HepG2 (cell line): ENCODE data around the gene PRPF4. TPM values are rescaled to one million over a fixed set of nuclear protein-coding genes. Genes with fewer than 3 reads are reported as not detected.

ENCODE experiments used
- ATAC-seq: fragments of 200-7000 bp; cut with Tn5 transposase; 3 replicates; pipeline ENCODE4 v1.9.1; 2020; ENCODE audit warnings: mild to moderate bottlenecking, moderate library complexity
- BruUV-seq: library from RNA; stranded (reverse); fragments of 400-500 nt; replicated peaks from 2 replicates; lab custom pipeline; 2021; lab: Mats Ljungman, UMichigan
- CTCF ChIA-PET: fragments of 300-600 bp; formaldehyde crosslinking; extraction: SDS; loops from one replicate; lab custom pipeline; 2021; ENCODE audit warnings: low total read pairs, inconsistent platforms, low intra/inter-chr PET ratio; lab: Yijun Ruan, JAX
- POLR2A ChIA-PET: fragments of 350-600 bp; sonication (Branson Sonifier 250); formaldehyde crosslinking; loops from one replicate; lab custom pipeline; 2020; ENCODE audit warnings: antibody characterized with exemption, inconsistent platforms; lab: Yijun Ruan, JAX
- DNase-seq: peaks from one replicate; pipeline ENCODE4 v3.0.0-alpha.2; 2015; ENCODE audit warnings: low spot score
- FAIRE-seq: peaks from 3 replicates; lab custom pipeline; 2011; peaks lifted over from hg19 to GRCh38; lab: Jason Lieb, UNC
- H2AFZ ChIP-seq: one replicate; pipeline ENCODE4 v1.6.1; 2011; ENCODE audit warnings: low read length, inconsistent platforms
- H3K27ac ChIP-seq: fragments of 300-600 bp; 3 replicates; pipeline ENCODE4 v1.8.0; 2011; ENCODE audit warnings: mixed run types, mild to moderate bottlenecking, mixed read lengths, low read length, inconsistent platforms; ENCODE audit not compliant: insufficient read depth; ENCODE audit errors: extremely low read length
- H3K27me3 ChIP-seq, 2 experiments: fragments of 200-600 bp in 1 of 2; 2 replicates in 1 of 2; 3 replicates in 1 of 2; pipeline versions ENCODE4 v1.6.0 to v1.8.0; 2011; ENCODE audit warnings: low read length in 2 of 2, mild to moderate bottlenecking in 2 of 2, moderate library complexity in 2 of 2, inconsistent platforms in 1 of 2; ENCODE audit not compliant: insufficient read depth in 2 of 2, control insufficient read depth in 1 of 2
- H3K36me3 ChIP-seq, 2 experiments: fragments of 200-600 bp in 1 of 2; replicated peaks in 1 of 2; 2 replicates in 1 of 2; 3 replicates in 1 of 2; pipeline versions ENCODE4 v1.5.1 to v1.8.0; 2011; ENCODE audit warnings: low read length in 2 of 2, inconsistent platforms in 1 of 2; ENCODE audit not compliant: insufficient read depth in 2 of 2, control insufficient read depth in 1 of 2
- H3K4me1 ChIP-seq: 2 replicates; pipeline ENCODE4 v1.5.1; 2012; ENCODE audit warnings: low read length, inconsistent platforms; ENCODE audit not compliant: insufficient read depth
- H3K4me2 ChIP-seq: 2 replicates; pipeline ENCODE4 v1.6.0; 2011; ENCODE audit warnings: low read depth, low read length, inconsistent platforms
- H3K4me3 ChIP-seq, 3 experiments: fragments of 200-600 bp in 1 of 3; sonication (generic), shearing (Covaris generic) in 1 of 3; replicated peaks in 1 of 3; 2 replicates each; pipeline ENCODE4 v1.5.1; 2011 to 2016; ENCODE audit warnings: low read length in 3 of 3, inconsistent platforms in 2 of 3, low read depth in 2 of 3, mild to moderate bottlenecking in 2 of 3, control low read depth in 1 of 3, mixed read lengths in 1 of 3; ENCODE audit not compliant: insufficient read depth in 1 of 3
- H3K79me2 ChIP-seq: one replicate; pipeline ENCODE4 v1.6.1; 2011; ENCODE audit warnings: low read length, inconsistent platforms; ENCODE audit not compliant: insufficient read depth
- H3K9ac ChIP-seq: 2 replicates; pipeline ENCODE4 v1.6.0; 2011; ENCODE audit warnings: mild to moderate bottlenecking, low read depth, low read length, inconsistent platforms; ENCODE audit not compliant: insufficient read depth
- H3K9me3 ChIP-seq: 2 replicates; pipeline ENCODE4 v1.5.1; 2012; ENCODE audit warnings: mild to moderate bottlenecking, low read length
- H4K20me1 ChIP-seq: 2 replicates; pipeline ENCODE4 v1.6.0; 2011; ENCODE audit warnings: inconsistent platforms, mild to moderate bottlenecking, low read length, moderate library complexity; ENCODE audit not compliant: insufficient read depth
- BATF2 ChIP-seq: sonication (generic); formaldehyde crosslinking; IDR thresholded peaks from 2 replicates; pipeline ENCODE4 v1.8.0; 2022; ENCODE audit warnings: mild to moderate bottlenecking, missing genetic modification reagents, moderate library complexity
- FOXM1 ChIP-seq: sonication (generic); formaldehyde crosslinking; IDR thresholded peaks from 2 replicates; pipeline ENCODE4 v1.5.0; 2020; ENCODE audit warnings: missing genetic modification reagents
- GATAD1 ChIP-seq: IDR thresholded peaks from 2 replicates; pipeline ENCODE4 v1.6.1; 2016; ENCODE audit warnings: missing genetic modification reagents, missing compliant biosample characterization
- HES4 ChIP-seq: sonication (generic); formaldehyde crosslinking; IDR thresholded peaks from 2 replicates; pipeline ENCODE4 v1.9.0; 2021; ENCODE audit warnings: mild to moderate bottlenecking, missing genetic modification reagents, borderline replicate concordance
- MED8 ChIP-seq: sonication (generic); formaldehyde crosslinking; IDR thresholded peaks from 2 replicates; pipeline ENCODE4 v1.8.1; 2023; ENCODE audit warnings: mild to moderate bottlenecking, missing genetic modification reagents; ENCODE audit not compliant: insufficient replicate concordance
- MEIS2 ChIP-seq: sonication (generic); formaldehyde crosslinking; IDR thresholded peaks from 2 replicates; pipeline ENCODE4 v1.9.0; 2021; ENCODE audit warnings: mild to moderate bottlenecking, missing genetic modification reagents
- SAFB2 ChIP-seq: sonication (generic); formaldehyde crosslinking; IDR thresholded peaks from 2 replicates; pipeline ENCODE4 v1.5.1; 2020; ENCODE audit warnings: missing genetic modification reagents, low read depth, mild to moderate bottlenecking, borderline replicate concordance
- ZSCAN30 ChIP-seq: sonication (generic); formaldehyde crosslinking; IDR thresholded peaks from 2 replicates; pipeline ENCODE4 v1.5.0; 2020; ENCODE audit warnings: mild to moderate bottlenecking, missing genetic modification reagents
- WGBS: methylation state at CpG from one replicate; pipeline ENCODE4 v1.1.6; 2017; ENCODE audit warnings: low lambda C conversion rate; 5-methylcytosine and 5-hydroxymethylcytosine counted together
- in situ Hi-C: cut with HindIII; loops from 2 replicates; pipeline ENCODE4 v1.10.0; 2017; ENCODE audit warnings: low pct_unique_long_range_greater_than_20kb; ENCODE audit not compliant: extremely low pct_ligation_motif_present
- intact Hi-C: fragments of 100-400 bp; cut with micrococcal nuclease; formaldehyde crosslinking; loops from one replicate; pipeline ENCODE4 v1.10.0; 2022; ENCODE audit not compliant: unreplicated experiment
- polyA plus RNA-seq, 8 experiments: library from polyadenylated mRNA; depleted of rRNA in 3 of 8; stranded (reverse) in 7 of 8; unstranded in 1 of 8; fragments of >200 nt; fragmentation: Illumina TruSeq in 4 of 8; extraction: Trizol in 4 of 8; gene quantifications; 2 replicates each; pipeline versions ENCODE4 v1.2.1 to v1.2.3, GENCODE V29; 2011 to 2016; ENCODE audit warnings: low read depth in 4 of 8, missing spikeins in 1 of 8, mixed read lengths in 1 of 8; ENCODE audit not compliant: insufficient read depth in 1 of 8
- total RNA-seq, 5 experiments: library from RNA; depleted of rRNA; stranded (reverse); fragments of >200 nt; fragmentation: Illumina TruSeq; extraction: Trizol; gene quantifications; 2 replicates each; pipeline ENCODE4 v1.2.3, GENCODE V29; 2016; ENCODE audit warnings: low read depth in 1 of 5

Gene PRPF4
- total and polyA plus RNA-seq, 2 of the 13 experiments (the other 11 are each of a cell fraction or from before 2014, with no cell fraction given), result 10.3 to 49.0 TPM

DNA sequence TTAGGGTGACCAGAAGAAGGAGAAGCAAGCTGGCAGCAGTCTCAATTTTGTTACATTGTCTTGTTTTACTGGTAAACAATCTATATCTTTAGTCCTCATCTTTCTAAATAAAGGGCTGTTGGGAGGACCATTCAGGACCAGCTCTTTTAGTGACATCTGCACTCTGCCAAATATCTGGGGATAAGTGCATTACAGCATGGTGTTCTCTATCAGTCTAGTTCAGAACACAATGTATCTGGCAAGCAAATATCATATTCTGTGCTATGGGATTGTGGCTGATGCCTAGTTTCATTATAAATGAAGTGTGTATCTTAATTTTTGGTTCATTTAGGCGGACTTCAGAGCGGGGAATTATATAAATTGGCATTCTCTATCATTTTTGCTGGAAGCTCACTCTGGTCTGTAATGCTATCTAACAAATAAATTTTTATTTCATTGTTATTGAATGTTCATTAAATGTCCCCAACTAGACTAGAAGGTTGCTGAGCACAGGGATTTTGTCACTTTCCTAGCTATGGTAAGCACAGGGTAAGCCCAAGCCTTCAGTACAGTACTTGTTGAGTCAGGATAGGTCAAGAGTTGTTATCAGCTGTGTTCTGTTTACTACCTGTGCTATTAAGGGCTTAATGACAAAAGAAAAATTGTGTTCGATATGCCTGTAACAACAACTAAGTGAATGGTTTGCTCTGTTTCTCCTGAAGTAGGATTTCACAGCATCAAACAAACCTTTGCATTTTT lies 52.8 kb downstream of the PRPF4 start (continued):
- TF ChIP-seq HES4 (CRISPR knock-in tag), result no peak
- TF ChIP-seq SAFB2 (CRISPR knock-in tag), result no peak
- no peak for TF ChIP-seq FOXM1 (CRISPR knock-in tag)
- no peak for TF ChIP-seq GATAD1 (CRISPR knock-in tag)

GRCh38 chr9:113331780-113332179 lies 56.3 kb downstream of the PRPF4 start:
- no peak overlapping the region for H2AFZ ChIP-seq
- H3K4me3 ChIP-seq, result no peak overlapping the region
- no peaks in the 10 kb centered on the region for H3K79me2 ChIP-seq
- ChIA-PET POLR2A (no interaction called here), CTCF (no interaction called here)
- intact Hi-C loops (no loop called here), in situ Hi-C loops (no loop called here)
- no peaks in the 10 kb centered on the region for H4K20me1 ChIP-seq
- no peak for TF ChIP-seq MED8 (CRISPR knock-in tag)
- TF ChIP-seq MEIS2 (CRISPR knock-in tag), result no peak
- TF ChIP-seq ZSCAN30 (CRISPR knock-in tag), result no peak
- TF ChIP-seq BATF2 (CRISPR knock-in tag), result no peak
- no peak overlapping the region for H3K27ac ChIP-seq
- ATAC-seq, result no peak
- no peak overlapping the region for H3K9ac ChIP-seq
- DNase-seq, result no peak
- BruUV-seq, result no TSS peak
- H3K4me1 ChIP-seq, result no peaks in the 10 kb centered on the region
- H3K27me3 ChIP-seq, result no peaks in the 10 kb centered on the region
- no peaks in the 10 kb centered on the region for H3K36me3 ChIP-seq
- H3K4me2 ChIP-seq, result no peak overlapping the region
- H3K9me3 ChIP-seq, result no peaks in the 10 kb centered on the region
- 53% methylated on average over 4 of the region's 4 CpGs for WGBS
- FAIRE-seq, result no peak
